DOHH2 (cell line): ENCODE data around the gene ZNRF1.

Experiments
- CTCF ChIP-seq: fragments of 200-600 bp; sonication (generic); IDR thresholded peaks from one replicate; pipeline ENCODE4 v1.5.1; 2014; ENCODE audit warnings: antibody characterized with exemption, mild to moderate bottlenecking, low read depth, low read length; ENCODE audit not compliant: poor library complexity, severe bottlenecking
- EZH2phosphoT487 ChIP-seq: fragments of 200-600 bp; sonication (generic); IDR thresholded peaks from 2 replicates; pipeline ENCODE4 v1.6.1; 2017; ENCODE audit warnings: borderline replicate concordance, mild to moderate bottlenecking, antibody characterized with exemption, low read length, moderate library complexity, mixed read lengths

GRCh38 chr16:75059411-75059810 lies 60.6 kb downstream of the ZNRF1 start:
- TF ChIP-seq CTCF (no peak), EZH2phosphoT487 (no peak)
